ENCODE results near the gene PNKP. TPM values are rescaled to one million over a fixed set of nuclear protein-coding genes. Genes with fewer than 3 reads are reported as not detected.

Gene PNKP
- total and polyA plus RNA-seq, 9 of the 15 experiments (the other 6 are each of a cell fraction or from before 2014, with no cell fraction given): 2.8 to 85.4 (median 25.3) TPM

GRCh38 chr19:49877020-49877878, 9.9 kb upstream of the PNKP start, which contains the start of the genes AKT1S1 and TBC1D17 (continued):
- TF ChIP-seq, protein P1, sequence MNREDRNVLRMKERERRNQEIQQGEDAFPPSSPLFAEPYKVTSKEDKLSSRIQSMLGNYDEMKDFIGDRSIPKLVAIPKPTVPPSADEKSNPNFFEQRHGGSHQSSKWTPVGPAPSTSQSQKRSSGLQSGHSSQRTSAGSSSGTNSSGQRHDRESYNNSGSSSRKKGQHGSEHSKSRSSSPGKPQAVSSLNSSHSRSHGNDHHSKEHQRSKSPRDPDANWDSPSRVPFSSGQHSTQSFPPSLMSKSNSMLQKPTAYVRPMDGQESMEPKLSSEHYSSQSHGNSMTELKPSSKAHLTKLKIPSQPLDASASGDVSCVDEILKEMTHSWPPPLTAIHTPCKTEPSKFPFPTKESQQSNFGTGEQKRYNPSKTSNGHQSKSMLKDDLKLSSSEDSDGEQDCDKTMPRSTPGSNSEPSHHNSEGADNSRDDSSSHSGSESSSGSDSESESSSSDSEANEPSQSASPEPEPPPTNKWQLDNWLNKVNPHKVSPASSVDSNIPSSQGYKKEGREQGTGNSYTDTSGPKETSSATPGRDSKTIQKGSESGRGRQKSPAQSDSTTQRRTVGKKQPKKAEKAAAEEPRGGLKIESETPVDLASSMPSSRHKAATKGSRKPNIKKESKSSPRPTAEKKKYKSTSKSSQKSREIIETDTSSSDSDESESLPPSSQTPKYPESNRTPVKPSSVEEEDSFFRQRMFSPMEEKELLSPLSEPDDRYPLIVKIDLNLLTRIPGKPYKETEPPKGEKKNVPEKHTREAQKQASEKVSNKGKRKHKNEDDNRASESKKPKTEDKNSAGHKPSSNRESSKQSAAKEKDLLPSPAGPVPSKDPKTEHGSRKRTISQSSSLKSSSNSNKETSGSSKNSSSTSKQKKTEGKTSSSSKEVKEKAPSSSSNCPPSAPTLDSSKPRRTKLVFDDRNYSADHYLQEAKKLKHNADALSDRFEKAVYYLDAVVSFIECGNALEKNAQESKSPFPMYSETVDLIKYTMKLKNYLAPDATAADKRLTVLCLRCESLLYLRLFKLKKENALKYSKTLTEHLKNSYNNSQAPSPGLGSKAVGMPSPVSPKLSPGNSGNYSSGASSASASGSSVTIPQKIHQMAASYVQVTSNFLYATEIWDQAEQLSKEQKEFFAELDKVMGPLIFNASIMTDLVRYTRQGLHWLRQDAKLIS (CRISPR knock-in tag; IDR thresholded peaks at IDR 0.05): peak; percentile 62; the same call in 1 of the 2 replicates
- no peak; a peak in 1 of 6 replicates for TF ChIP-seq CTCF (IDR thresholded peaks at IDR 0.05 in 2 of 3, conservative IDR thresholded peaks at IDR 0.05 in 1 of 3; ENCODE audit: insufficient read depth in 2 of 3, low read depth in 1 of 3, low read length in 3 of 3)
- no peak for TF ChIP-seq HNRNPK (IDR thresholded peaks at IDR 0.05; ENCODE audit: low read depth, low read length, poor library complexity, severe bottlenecking)
- no peak for TF ChIP-seq YBX1 (IDR thresholded peaks at IDR 0.05)
- TF ChIP-seq BRF1 (IDR thresholded peaks at IDR 0.05; ENCODE audit: borderline replicate concordance, extremely low read depth, insufficient read length): no peak
- TF ChIP-seq KLF1 (tag; IDR thresholded peaks at IDR 0.05): peak; percentile 89
- TF ChIP-seq ZNF140 (CRISPR knock-in tag; IDR thresholded peaks at IDR 0.05): no peak
